ENCODE measurements around the gene LAD1.

DNA sequence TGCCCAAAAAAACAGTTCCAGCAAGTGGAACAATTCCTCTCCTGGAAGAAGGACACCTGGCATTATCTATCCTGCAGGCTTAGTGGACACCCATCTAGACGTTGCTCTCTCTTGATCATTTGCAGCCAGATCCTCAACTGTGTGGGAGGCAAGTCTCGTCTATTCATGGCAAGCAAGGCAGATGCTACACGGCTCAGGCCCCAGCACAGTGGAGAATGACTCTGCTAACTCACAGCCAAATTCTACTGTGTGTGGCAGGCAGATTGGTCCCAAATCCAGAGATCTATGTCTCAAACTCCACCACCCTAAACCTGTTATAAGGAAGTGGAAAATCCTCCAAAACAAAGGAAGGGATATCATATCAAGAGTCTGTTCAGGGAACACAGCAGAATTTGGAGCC is 28.6 kb downstream of the LAD1 start:
- TF ChIP-seq, protein P1, sequence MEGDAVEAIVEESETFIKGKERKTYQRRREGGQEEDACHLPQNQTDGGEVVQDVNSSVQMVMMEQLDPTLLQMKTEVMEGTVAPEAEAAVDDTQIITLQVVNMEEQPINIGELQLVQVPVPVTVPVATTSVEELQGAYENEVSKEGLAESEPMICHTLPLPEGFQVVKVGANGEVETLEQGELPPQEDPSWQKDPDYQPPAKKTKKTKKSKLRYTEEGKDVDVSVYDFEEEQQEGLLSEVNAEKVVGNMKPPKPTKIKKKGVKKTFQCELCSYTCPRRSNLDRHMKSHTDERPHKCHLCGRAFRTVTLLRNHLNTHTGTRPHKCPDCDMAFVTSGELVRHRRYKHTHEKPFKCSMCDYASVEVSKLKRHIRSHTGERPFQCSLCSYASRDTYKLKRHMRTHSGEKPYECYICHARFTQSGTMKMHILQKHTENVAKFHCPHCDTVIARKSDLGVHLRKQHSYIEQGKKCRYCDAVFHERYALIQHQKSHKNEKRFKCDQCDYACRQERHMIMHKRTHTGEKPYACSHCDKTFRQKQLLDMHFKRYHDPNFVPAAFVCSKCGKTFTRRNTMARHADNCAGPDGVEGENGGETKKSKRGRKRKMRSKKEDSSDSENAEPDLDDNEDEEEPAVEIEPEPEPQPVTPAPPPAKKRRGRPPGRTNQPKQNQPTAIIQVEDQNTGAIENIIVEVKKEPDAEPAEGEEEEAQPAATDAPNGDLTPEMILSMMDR (IDR thresholded peaks at IDR 0.05): no peak
- TF ChIP-seq POLR2A (IDR thresholded peaks at IDR 0.05): no peak
- TF ChIP-seq POLR2AphosphoS5 (IDR thresholded peaks at IDR 0.05; ENCODE audit: insufficient read depth in 1 of 2, low read depth in 1 of 2): no peak

All from vagina (tissue), 2 donors.